HG03139 (cell line): Measurements from ENCODE around the gene ARHGAP15.

Experiments used
- ATAC-seq: cut with Tn5 transposase; IDR thresholded peaks from one replicate; pipeline ENCODE4 v1.9.1; 2021; ENCODE audit not compliant: unreplicated experiment

Gene ARHGAP15

DNA sequence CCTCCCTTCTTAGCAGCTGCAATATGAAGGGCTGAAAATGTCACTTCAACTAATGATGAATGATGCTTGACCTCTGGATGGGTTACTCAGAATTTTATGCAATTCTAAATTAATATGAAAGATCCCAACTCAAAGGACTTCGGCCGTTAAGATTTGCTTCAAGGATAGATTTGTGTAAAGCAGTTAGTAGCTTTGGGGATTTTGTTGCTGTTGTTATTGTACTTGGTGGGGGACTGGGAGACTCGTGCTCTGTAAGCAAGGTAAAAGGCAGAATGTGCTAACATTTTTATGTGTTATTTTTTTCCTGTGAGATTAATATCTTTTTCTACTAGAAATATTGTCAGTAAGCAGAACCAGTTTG is 478.8 kb downstream of the ARHGAP15 start:
- ATAC-seq, result no peak

GRCh38 chr2:143608758-143609157 is 479.5 kb downstream of the ARHGAP15 start:
- ATAC-seq, result no peak

- no peak for ATAC-seq
These were observed 482.1 kb downstream of the ARHGAP15 start for GRCh38 chr2:143611336-143611735.

GRCh38 chr2:143615562-143615961 is 486.3 kb downstream of the ARHGAP15 start:
- no peak for ATAC-seq

DNA sequence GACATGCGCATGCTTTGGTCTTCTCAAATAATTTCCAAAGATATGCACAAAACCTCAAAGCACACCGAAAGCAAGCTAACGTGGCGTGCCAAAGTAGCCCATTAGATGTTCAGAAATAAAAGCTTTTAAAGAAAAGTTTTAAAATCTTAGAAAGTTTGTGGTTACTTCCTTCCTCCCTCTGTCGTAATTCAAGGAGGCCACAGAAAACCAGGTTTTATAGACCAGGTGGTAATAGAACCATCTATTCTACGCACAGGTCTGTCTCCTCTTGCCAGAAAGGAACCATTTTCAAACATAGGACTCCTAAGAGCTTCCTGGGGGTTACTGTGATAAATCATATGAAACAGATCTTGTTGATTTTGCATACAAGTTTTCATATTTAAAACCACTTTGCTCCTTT is 487.2 kb downstream of the ARHGAP15 start:
- ATAC-seq, result no peak

DNA sequence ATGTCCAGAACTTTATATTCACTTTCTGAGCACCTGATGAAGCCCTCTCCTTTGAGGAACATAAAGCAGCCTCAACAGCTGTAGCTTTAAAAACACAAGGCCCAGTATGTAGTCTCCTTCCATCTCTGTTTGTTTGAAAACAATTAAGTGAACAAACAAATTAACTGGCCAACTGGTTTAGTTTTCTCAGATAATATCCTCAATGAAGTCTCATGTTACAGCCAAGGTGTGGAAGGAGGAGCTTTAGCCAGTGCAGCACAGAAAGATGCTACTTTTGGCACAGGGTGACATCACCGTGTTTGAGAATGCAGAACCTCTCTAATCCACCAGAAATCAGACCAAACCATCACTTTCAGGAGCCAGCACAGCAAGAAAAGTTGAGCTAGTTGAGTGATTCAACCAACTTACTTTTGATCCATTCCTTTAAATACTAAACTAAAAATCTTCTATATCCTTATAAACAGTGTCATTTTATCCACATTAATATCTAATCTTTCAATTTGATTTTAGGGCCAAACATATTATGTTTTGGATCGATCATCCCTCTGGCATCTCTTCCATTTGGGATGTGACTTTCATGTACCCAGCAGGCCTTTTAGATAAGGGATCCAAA is 488.7 kb downstream of the ARHGAP15 start:
- no peak for ATAC-seq

GRCh38 chr2:143622106-143622505 is 492.9 kb downstream of the ARHGAP15 start:
- no peak for ATAC-seq

GRCh38 chr2:143623231-143623908 is 494.2 kb downstream of the ARHGAP15 start:
- no peak for ATAC-seq

DNA sequence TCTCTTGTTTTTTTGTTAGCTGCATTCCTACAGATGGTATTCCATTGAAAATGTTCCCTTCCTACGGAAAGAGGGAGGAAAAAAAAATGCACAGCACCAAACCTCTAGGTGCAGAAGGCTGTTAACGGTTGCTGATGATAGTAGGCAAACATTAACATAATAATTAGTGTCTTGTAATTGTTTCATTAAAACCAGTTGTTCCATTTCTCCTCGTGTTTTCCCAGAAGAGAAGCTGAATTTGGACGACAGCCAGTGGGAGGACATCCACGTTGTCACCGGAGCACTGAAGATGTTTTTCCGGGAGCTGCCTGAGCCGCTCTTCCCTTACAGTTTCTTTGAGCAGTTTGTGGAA is 494.7 kb downstream of the ARHGAP15 start:
- no peak for ATAC-seq

DNA sequence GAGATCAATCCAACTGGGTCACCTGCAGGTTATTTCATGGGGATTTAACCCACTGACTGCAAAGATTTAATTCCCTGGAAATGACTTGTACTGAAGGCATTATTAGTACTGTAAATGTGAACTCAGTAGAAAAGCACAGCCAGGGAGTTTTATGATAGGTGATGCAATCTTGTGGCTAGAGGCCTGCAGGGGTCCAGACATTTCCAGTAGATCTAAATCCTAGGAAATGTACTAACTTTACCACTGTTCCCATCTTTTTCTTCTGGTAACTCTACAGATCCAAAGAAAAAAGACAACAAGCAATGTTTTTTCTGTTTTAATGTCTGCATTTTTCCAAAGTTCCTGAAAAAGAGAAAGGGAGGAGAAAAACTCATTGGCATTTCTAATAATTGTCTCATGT is 500.1 kb downstream of the ARHGAP15 start:
- no peak for ATAC-seq

DNA sequence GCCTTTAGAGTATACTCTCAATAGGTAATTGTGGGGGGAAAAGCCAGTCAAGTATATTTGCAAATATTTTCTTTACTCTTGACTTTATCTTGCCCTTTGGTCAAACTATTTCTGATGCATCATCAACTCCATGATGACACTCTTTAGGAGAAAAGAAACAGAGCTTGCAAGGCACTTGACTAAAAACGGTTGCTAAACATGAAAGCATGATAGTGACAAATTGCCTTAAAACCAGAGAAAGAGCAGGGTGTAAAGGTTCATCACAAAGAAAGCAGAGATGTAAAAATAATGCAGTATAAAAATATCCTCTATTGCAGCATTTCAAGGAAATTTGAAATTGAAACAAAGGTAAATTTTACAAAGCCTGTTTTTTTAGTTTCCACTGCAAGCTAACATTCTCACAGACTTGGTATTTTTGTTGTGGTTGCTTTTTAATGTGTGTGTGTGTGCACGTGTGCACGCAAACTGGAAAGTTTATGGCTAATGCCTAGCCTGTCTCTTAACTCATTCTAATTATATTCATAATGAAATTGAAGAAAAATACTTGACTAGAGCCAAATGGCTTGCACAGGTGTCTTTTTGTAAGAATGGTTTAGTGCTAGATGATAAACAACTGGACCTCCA is 503.6 kb downstream of the ARHGAP15 start:
- ATAC-seq, result no peak

- ATAC-seq, result no peak
These were observed 504.2 kb downstream of the ARHGAP15 start for GRCh38 chr2:143633419-143633818.

DNA sequence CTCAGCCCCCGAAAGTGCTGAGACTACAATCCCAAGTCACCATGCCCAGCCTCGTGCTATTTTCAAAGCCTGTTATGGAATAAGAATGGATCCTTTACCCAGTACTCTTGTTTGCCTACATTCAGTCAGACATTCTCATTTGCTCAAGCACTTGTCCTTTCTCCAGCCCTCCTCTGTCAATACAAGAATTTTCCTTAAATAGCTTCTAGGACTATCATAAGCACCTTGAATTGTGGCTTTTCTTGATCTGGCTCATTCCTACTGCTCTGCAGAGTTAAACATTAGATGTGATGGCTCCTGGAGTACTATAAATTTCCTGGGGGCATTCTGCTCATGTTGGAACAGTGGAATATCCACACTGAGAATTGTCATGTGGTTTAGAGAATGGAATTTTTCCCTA is 506.1 kb downstream of the ARHGAP15 start:
- no peak for ATAC-seq

- no peak for ATAC-seq
These were observed 506.7 kb downstream of the ARHGAP15 start for GRCh38 chr2:143635936-143636335.

DNA sequence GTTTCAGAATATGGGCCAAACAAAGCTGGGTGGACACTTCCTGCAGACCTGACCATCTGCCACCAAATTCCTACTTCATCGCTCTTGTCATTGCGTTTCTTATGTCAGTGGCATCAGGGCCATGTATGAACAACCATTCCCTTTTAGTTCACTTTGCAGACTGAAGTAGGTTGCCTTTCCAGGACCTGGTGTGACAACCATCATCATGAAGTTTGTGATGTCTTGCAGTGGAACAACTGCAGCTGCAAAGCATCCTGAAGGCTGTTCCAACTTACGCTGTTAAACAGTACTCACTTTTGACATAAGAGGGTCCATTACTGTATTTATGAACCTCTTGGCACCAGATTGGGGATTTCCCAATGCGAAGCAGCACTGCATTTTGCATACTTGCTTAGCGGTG is 511.6 kb downstream of the ARHGAP15 start:
- ATAC-seq, result no peak

GRCh38 chr2:143645921-143646645 is 516.9 kb downstream of the ARHGAP15 start:
- no peak for ATAC-seq

DNA sequence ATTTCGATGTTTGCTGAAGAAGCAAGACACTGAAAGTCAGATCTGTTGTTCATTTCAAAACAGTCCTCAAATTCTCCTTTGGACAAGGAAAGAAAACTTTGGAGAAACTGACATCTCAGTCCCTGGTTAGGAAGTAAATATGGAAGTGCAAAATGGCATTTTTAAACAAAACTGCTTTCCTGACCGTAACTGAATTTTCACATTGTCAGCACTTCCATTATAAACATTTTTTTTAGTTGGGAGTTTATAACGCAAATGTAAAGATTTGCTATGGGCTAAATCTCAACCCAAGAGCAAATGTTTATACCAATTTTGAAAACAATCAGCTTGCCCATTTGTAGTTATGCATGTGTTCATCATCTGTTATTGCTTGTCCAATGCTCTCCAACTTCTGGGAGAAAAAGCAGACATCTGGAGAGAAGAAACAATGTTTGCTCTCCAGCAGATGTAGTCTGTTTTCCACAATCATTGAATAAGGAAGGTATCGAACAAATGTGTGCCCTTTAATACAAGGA is 520.1 kb downstream of the ARHGAP15 start:
- no peak for ATAC-seq

GRCh38 chr2:143652692-143653091 is 523.5 kb downstream of the ARHGAP15 start:
- no peak for ATAC-seq

DNA sequence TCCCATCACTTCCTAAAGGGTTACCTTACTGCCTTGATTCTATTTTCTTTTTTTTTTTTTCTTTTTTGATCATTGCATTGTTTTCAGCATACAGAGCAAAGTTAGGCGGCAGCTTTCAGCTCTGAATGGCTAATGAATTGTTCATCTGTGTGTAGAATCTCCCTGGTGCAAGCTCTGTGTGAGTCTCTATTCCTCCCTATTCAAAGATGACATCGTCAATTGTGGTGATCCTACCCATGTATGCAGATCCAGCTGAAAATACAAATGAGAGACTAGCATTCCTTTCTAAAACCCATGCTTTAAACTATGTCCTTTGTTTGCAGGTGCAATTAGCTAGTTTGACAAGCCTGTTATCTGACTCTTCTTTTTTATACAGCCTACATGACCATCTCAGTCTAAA is 539.0 kb downstream of the ARHGAP15 start:
- ATAC-seq, result no peak

DNA sequence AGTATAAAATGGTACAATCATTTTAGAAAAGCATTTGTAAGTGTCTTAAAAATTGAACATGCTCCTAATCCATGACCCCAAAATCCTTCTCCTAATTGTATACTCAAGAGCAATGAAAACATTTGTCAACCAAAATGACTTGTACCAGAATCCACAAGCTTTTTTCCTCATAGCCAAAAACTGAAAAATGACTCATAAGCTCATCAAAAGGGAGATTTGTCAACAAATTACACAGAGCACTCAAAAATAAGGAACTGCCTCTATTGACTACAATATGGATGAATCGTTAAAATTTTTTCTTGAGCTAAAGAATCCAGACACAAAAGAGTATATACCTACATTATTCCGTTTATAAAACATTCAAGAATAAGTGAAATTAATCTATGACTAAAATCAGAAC is 544.8 kb downstream of the ARHGAP15 start:
- no peak for ATAC-seq

DNA sequence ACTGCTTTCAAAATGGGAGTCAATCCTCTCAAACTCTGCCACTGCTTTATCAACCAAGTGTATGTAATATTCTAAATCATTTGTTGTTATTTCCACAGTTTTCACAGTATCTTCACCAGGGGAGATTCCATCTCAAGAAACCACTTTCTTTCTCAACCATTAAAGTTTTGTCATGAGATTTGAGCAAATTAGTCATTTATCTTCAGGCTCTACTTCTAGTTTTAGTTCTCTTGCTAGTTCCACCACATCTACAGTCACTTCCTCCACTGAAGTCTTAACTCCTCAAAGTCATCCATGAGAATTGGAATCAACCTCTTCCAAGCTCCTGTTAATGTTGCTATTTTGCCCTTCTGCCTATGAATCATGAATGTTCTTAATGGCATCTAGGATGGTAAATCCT is 545.8 kb downstream of the ARHGAP15 start:
- no peak for ATAC-seq

DNA sequence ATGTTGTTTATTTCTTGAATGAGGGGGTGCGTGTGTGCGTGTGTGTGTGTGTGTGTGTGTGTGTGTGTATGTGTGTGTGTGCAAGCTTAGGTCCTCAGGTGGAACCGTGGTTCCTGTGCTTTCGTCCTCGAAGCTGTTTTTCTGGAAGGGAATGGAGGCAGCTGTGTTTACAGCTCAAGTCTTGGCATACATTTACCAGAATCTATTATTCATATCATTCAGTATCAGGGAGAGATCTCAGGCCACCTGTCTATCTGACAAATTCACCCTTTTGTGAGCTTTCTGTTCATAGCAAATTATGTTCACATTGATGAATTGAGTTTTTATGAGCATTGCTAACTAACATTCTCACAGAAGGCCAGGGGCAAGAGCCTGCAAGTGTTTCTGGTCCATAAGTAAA is 550.4 kb downstream of the ARHGAP15 start:
- ATAC-seq, result no peak
